ENCODE data around the gene DUT.

DNA sequence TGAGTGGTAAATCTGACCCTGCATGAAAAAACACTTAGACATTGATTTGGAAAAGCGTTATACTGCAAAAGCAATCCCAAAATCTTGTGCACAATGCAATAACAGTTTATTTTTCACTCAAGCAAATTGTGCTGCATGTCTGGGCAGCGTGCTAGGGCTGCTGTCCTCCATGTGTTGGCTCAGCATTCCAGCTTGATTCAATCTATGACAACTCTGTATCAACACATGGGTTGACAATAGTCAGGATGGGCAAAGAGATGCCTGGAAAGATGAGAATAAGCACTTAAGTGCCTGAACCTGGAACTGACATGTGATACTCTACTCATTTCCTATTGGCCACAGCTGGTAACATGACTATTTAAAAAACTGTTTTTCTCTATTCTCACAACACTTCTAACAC lies 51.8 kb downstream of the DUT start:
- TF ChIP-seq, protein P1, sequence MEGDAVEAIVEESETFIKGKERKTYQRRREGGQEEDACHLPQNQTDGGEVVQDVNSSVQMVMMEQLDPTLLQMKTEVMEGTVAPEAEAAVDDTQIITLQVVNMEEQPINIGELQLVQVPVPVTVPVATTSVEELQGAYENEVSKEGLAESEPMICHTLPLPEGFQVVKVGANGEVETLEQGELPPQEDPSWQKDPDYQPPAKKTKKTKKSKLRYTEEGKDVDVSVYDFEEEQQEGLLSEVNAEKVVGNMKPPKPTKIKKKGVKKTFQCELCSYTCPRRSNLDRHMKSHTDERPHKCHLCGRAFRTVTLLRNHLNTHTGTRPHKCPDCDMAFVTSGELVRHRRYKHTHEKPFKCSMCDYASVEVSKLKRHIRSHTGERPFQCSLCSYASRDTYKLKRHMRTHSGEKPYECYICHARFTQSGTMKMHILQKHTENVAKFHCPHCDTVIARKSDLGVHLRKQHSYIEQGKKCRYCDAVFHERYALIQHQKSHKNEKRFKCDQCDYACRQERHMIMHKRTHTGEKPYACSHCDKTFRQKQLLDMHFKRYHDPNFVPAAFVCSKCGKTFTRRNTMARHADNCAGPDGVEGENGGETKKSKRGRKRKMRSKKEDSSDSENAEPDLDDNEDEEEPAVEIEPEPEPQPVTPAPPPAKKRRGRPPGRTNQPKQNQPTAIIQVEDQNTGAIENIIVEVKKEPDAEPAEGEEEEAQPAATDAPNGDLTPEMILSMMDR (conservative IDR thresholded peaks at IDR 0.05; ENCODE audit: low read length), result no peak
- TF ChIP-seq EZH2phosphoT487 (IDR thresholded peaks at IDR 0.05; ENCODE audit: borderline replicate concordance), result no peak

Measured in Loucy (cell line).